Neural progenitor cell (in vitro differentiated cells): Measurements from ENCODE around the gene CELSR1. TPM values are rescaled to one million over a fixed set of nuclear protein-coding genes. Genes with fewer than 3 reads are reported as not detected.

Source experiments
- DNase-seq: peaks from one replicate; pipeline ENCODE4 v3.0.0-alpha.2; 2016; ENCODE audit warnings: low spot score
- H2AFZ ChIP-seq: fragments of 200-600 bp; sonication (generic); replicated peaks from 2 replicates; pipeline ENCODE4 v1.6.1; 2016; ENCODE audit warnings: antibody characterized with exemption
- H3F3A ChIP-seq: fragments of 200-600 bp; sonication (generic); 2 replicates; pipeline ENCODE4 v1.6.1; 2016; ENCODE audit warnings: antibody characterized with exemption, low read depth
- H3K27ac ChIP-seq: fragments of 200-600 bp; sonication (generic); 2 replicates; pipeline ENCODE4 v1.5.1; 2016; ENCODE audit warnings: mild to moderate bottlenecking
- H3K27me3 ChIP-seq: fragments of 200-600 bp; sonication (generic); 2 replicates; pipeline ENCODE4 v1.6.1; 2016; ENCODE audit warnings: mild to moderate bottlenecking, moderate library complexity
- H3K36me3 ChIP-seq: fragments of 200-600 bp; sonication (generic); 2 replicates; pipeline ENCODE4 v1.5.1; 2016
- H3K4me1 ChIP-seq: fragments of 200-600 bp; sonication (generic); 2 replicates; pipeline ENCODE4 v1.6.1; 2016; ENCODE audit warnings: mixed run types
- H3K4me2 ChIP-seq: fragments of 200-600 bp; sonication (generic); 2 replicates; pipeline ENCODE4 v1.6.1; 2016
- H3K4me3 ChIP-seq: fragments of 200-600 bp; sonication (generic); 2 replicates; pipeline ENCODE4 v1.5.1; 2016
- H3K79me2 ChIP-seq: fragments of 200-600 bp; sonication (generic); 2 replicates; pipeline ENCODE4 v1.6.1; 2016; ENCODE audit warnings: low read depth
- H3K9ac ChIP-seq: fragments of 200-600 bp; sonication (generic); 2 replicates; pipeline ENCODE4 v1.6.1; 2016
- H3K9me3 ChIP-seq: fragments of 200-600 bp; sonication (generic); 2 replicates; pipeline ENCODE4 v1.5.1; 2016; ENCODE audit warnings: low read depth
- H4K20me1 ChIP-seq: fragments of 200-600 bp; sonication (generic); 2 replicates; pipeline ENCODE4 v1.6.1; 2016; ENCODE audit warnings: low read depth
- H3K27ac Mint-ChIP-seq: 3 replicates; pipeline ENCODE4 v1.8.0; 2021; ENCODE audit warnings: mixed read lengths
- H3K27me3 Mint-ChIP-seq: 2 replicates; pipeline ENCODE4 v1.8.0; 2022; ENCODE audit warnings: low read depth, mild to moderate bottlenecking, inconsistent platforms, moderate library complexity, mixed read lengths; ENCODE audit not compliant: insufficient read depth
- H3K36me3 Mint-ChIP-seq: 3 replicates; pipeline ENCODE4 v1.8.0; 2021; ENCODE audit warnings: mixed read lengths
- H3K4me1 Mint-ChIP-seq: 3 replicates; pipeline ENCODE4 v1.8.0; 2021; ENCODE audit warnings: mixed read lengths
- H3K4me3 Mint-ChIP-seq: 3 replicates; pipeline ENCODE4 v1.8.0; 2021; ENCODE audit warnings: mild to moderate bottlenecking, moderate library complexity, mixed read lengths
- H3K9me3 Mint-ChIP-seq: 3 replicates; pipeline ENCODE4 v1.8.0; 2020; ENCODE audit warnings: mixed read lengths
- EZH2 ChIP-seq: fragments of 200-600 bp; sonication (generic); IDR thresholded peaks from 2 replicates; pipeline ENCODE4 v1.6.1; 2017; ENCODE audit warnings: antibody characterized with exemption, mild to moderate bottlenecking, moderate library complexity
- EZH2phosphoT487 ChIP-seq: fragments of 200-600 bp; sonication (generic); IDR thresholded peaks from 2 replicates; pipeline ENCODE4 v1.6.1; 2017; ENCODE audit warnings: antibody characterized with exemption
- total RNA-seq: library from RNA; depleted of rRNA; stranded (reverse); fragments of >200 nt; gene quantifications from 2 replicates; pipeline ENCODE4 v1.2.3, GENCODE V29; 2015; ENCODE audit warnings: low replicate concordance
- TF ChIP-seq, protein P1 (sequence below): fragments of 200-600 bp; sonication (generic); IDR thresholded peaks from 2 replicates; pipeline ENCODE4 v1.5.1; 2017; ENCODE audit warnings: antibody characterized with exemption, mild to moderate bottlenecking

Gene CELSR1
- total RNA-seq, 1 donor from 2014 or later: 12.3 TPM

DNA sequence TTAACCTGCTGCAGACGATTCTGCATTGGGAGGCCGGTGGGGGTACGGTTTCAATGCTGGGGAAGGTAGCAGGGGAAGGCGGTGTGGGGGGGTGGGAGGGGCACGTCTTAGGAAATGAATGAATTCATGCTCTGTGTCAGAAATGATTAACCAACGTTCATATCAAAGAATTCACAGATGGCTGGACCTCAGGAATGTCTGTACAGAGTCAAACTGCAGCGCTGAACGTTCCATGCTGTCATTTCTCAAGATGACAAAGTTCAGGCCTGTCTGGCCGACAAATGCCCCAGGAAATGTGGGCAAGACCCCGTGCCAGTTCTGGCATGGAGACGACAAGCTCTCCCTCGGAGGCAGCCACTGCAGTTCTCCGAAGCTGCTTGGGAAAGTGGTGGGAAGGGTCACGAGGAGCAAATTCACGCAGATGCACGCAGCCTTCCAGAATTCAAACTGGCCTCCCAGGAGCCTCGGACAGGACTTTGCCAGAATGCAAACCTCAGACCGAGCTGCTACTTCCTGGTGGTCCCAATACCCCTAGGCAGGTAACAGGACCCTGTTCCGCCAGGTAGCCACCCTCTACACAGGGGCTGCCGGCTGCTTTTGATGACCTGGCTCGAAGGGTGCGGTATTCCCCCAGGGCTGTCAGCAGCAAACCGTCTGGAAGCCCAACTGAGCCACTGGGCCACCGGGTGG, 120.4 kb downstream of the CELSR1 start:
- Histone ChIP-seq H3K9ac (no peak overlapping the region), H2AFZ (no peak overlapping the region), H3K4me2 (no peak overlapping the region), H3K79me2 (no peaks in the 10 kb centered on the region), H3K27me3 (no peaks in the 10 kb centered on the region), H3K36me3 (no peaks in the 10 kb centered on the region), H3K9me3 (no peaks in the 10 kb centered on the region), H3K4me1 (peaks cover 3% of the 10 kb centered on the region), H3K27ac (no peak overlapping the region), H3F3A (no peaks in the 10 kb centered on the region), H3K4me3 (no peak overlapping the region), H4K20me1 (no peaks in the 10 kb centered on the region)
- TF ChIP-seq EZH2phosphoT487 (no peak), EZH2 (no peak)
- TF ChIP-seq, protein P1, sequence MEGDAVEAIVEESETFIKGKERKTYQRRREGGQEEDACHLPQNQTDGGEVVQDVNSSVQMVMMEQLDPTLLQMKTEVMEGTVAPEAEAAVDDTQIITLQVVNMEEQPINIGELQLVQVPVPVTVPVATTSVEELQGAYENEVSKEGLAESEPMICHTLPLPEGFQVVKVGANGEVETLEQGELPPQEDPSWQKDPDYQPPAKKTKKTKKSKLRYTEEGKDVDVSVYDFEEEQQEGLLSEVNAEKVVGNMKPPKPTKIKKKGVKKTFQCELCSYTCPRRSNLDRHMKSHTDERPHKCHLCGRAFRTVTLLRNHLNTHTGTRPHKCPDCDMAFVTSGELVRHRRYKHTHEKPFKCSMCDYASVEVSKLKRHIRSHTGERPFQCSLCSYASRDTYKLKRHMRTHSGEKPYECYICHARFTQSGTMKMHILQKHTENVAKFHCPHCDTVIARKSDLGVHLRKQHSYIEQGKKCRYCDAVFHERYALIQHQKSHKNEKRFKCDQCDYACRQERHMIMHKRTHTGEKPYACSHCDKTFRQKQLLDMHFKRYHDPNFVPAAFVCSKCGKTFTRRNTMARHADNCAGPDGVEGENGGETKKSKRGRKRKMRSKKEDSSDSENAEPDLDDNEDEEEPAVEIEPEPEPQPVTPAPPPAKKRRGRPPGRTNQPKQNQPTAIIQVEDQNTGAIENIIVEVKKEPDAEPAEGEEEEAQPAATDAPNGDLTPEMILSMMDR: no peak
- DNase-seq: no peak
- H3K36me3 Mint-ChIP-seq: peaks cover 5% of the 10 kb centered on the region
- no peaks in the 10 kb centered on the region for H3K9me3 Mint-ChIP-seq
- H3K4me1 Mint-ChIP-seq: peaks cover 21% of the 10 kb centered on the region
- H3K4me3 Mint-ChIP-seq: no peak overlapping the region
- no peak overlapping the region for H3K27ac Mint-ChIP-seq
- peaks cover 2% of the 10 kb centered on the region for H3K27me3 Mint-ChIP-seq

DNA sequence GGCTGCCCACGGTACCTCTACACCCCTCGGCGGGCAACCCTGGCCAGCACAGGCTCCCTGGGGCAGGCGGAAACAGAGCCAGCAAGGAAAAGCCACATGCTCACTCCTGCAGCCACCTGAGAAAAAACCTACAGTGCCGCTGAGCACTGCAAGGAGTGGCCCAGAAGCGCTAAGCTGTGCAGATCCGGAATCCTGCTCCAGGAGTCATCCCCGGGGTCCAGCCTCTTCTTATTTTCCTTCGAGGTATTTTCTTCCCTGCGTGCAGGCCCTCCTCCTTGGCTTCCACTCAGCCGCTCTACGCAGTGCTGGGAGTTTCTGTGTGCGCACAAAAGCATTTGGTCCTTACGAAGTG, 120.9 kb downstream of the CELSR1 start:
- Mint-ChIP-seq H3K4me3 (no peak overlapping the region), H3K9me3 (no peaks in the 10 kb centered on the region), H3K36me3 (peaks cover 5% of the 10 kb centered on the region), H3K4me1 (peaks cover 21% of the 10 kb centered on the region), H3K27me3 (peaks cover 2% of the 10 kb centered on the region), H3K27ac (peak overlapping the region; percentile 46)
- DNase-seq: no peak
- peaks cover 3% of the 10 kb centered on the region for H3K4me1 ChIP-seq
- H3K9me3 ChIP-seq: no peaks in the 10 kb centered on the region
- no peaks in the 10 kb centered on the region for H4K20me1 ChIP-seq
- no peak overlapping the region for H2AFZ ChIP-seq
- H3K36me3 ChIP-seq: no peaks in the 10 kb centered on the region
- no peaks in the 10 kb centered on the region for H3K27me3 ChIP-seq
- no peaks in the 10 kb centered on the region for H3F3A ChIP-seq
- no peak overlapping the region for H3K9ac ChIP-seq
- TF ChIP-seq, protein P1: no peak
- no peak overlapping the region for H3K4me2 ChIP-seq
- no peaks in the 10 kb centered on the region for H3K79me2 ChIP-seq
- H3K4me3 ChIP-seq: no peak overlapping the region
- no peak overlapping the region for H3K27ac ChIP-seq

GRCh38 chr22:46415776-46416519, 121.5 kb downstream of the CELSR1 start:
- Mint-ChIP-seq H3K4me3 (no peak overlapping the region), H3K36me3 (peaks cover 5% of the 10 kb centered on the region), H3K27ac (peak overlapping the region; percentile 93), H3K9me3 (no peaks in the 10 kb centered on the region), H3K27me3 (peaks cover 2% of the 10 kb centered on the region), H3K4me1 (peaks cover 21% of the 10 kb centered on the region)
- H3K27ac ChIP-seq: no peak overlapping the region
- H2AFZ ChIP-seq: no peak overlapping the region
- no peaks in the 10 kb centered on the region for H3K36me3 ChIP-seq
- DNase-seq: no peak
- no peaks in the 10 kb centered on the region for H3K27me3 ChIP-seq
- no peak overlapping the region for H3K9ac ChIP-seq
- H4K20me1 ChIP-seq: no peaks in the 10 kb centered on the region
- TF ChIP-seq EZH2phosphoT487 (no peak), EZH2 (no peak)
- TF ChIP-seq, protein P1: no peak
- no peak overlapping the region for H3K4me3 ChIP-seq
- no peaks in the 10 kb centered on the region for H3K9me3 ChIP-seq
- no peaks in the 10 kb centered on the region for H3F3A ChIP-seq
- H3K4me2 ChIP-seq: no peak overlapping the region
- peaks cover 3% of the 10 kb centered on the region for H3K4me1 ChIP-seq
- H3K79me2 ChIP-seq: no peaks in the 10 kb centered on the region
